Activated T-cell treated with anti-CD3 and anti-CD28 coated beads for 1 hour (primary cell): ENCODE measurements around the gene EFCAB14.
"Not testable (repeated sequence)": the region's sequence is repeated elsewhere in the genome, so short reads cannot be mapped to it uniquely, and the experiment has no call there.

Experiments
- DNase-seq: peaks from one replicate; pipeline ENCODE4 v3.0.0-alpha.2; 2020; ENCODE audit warnings: low read depth

Gene EFCAB14

GRCh38 chr1:46686255-46686654 is 32.7 kb downstream of the EFCAB14 start:
- no peak for DNase-seq

- DNase-seq, result no peak
Observed at GRCh38 chr1:46684670-46685069, 34.2 kb downstream of the EFCAB14 start.

GRCh38 chr1:46682064-46682463 is 36.9 kb downstream of the EFCAB14 start:
- DNase-seq, result no peak

- DNase-seq, result no peak
Observed at GRCh38 chr1:46681333-46682034, 37.4 kb downstream of the EFCAB14 start.

- no peak for DNase-seq
Observed at GRCh38 chr1:46679789-46680573, 38.9 kb downstream of the EFCAB14 start.

- DNase-seq, result no peak
Observed at GRCh38 chr1:46677339-46677738, 41.6 kb downstream of the EFCAB14 start.

- DNase-seq, result no peak
Observed at GRCh38 chr1:46676531-46676930, 42.4 kb downstream of the EFCAB14 start.

GRCh38 chr1:46675549-46676314 is 43.2 kb downstream of the EFCAB14 start:
- no peak for DNase-seq

- DNase-seq, result no peak
Observed at GRCh38 chr1:46673749-46674182, 45.1 kb downstream of the EFCAB14 start.

GRCh38 chr1:46672696-46673095 is 46.2 kb downstream of the EFCAB14 start:
- DNase-seq, result no peak

- no peak for DNase-seq
Observed at GRCh38 chr1:46671554-46671953, 47.4 kb downstream of the EFCAB14 start, which contains the start of gene TEX38. Gene TEX38 (plus strand): TSS chr1:46671854. CDS start chr1:46671935, 81 bp downstream.

- DNase-seq, result no peak
Observed at GRCh38 chr1:46670134-46670533, 48.8 kb downstream of the EFCAB14 start.

- peak; percentile 41 for DNase-seq
Observed at GRCh38 chr1:46667782-46668760, 50.8 kb downstream of the EFCAB14 start, which contains the start of gene ATPAF1. Gene ATPAF1 (minus strand): TSS chr1:46668364. CDS start chr1:46668322, 42 bp downstream.

GRCh38 chr1:46665983-46666382 is 52.9 kb downstream of the EFCAB14 start:
- DNase-seq, result no peak

GRCh38 chr1:46662919-46663318 is 56.0 kb downstream of the EFCAB14 start:
- not testable (repeated sequence) for DNase-seq

GRCh38 chr1:46660116-46660515 is 58.8 kb downstream of the EFCAB14 start:
- not testable (repeated sequence) for DNase-seq

- no peak for DNase-seq
Observed at GRCh38 chr1:46659307-46659870, 59.5 kb downstream of the EFCAB14 start.

- DNase-seq, result no peak
Observed at GRCh38 chr1:46657775-46658174, 61.1 kb downstream of the EFCAB14 start.

- no peak for DNase-seq
Observed at GRCh38 chr1:46656643-46657042, 62.3 kb downstream of the EFCAB14 start.

GRCh38 chr1:46655848-46656247 is 63.1 kb downstream of the EFCAB14 start:
- DNase-seq, result no peak

GRCh38 chr1:46654698-46655097 is 64.2 kb downstream of the EFCAB14 start:
- not testable (repeated sequence) for DNase-seq
